ENCODE results near the gene B3GAT2. TPM values are rescaled to one million over a fixed set of nuclear protein-coding genes. Genes with fewer than 3 reads are reported as not detected.

The B3GAT2 gene
- total RNA-seq, 1 experiment from 2014 or later = not detected

- CTCF ChIA-PET = no interaction called here
- BruUV-seq (replicated peaks) = no TSS peak
- POLR2A ChIA-PET = no interaction called here
- TF ChIP-seq EZH2phosphoT487 (IDR thresholded peaks at IDR 0.05; ENCODE audit: borderline replicate concordance) = no peak
- no peak for TF ChIP-seq SP1 (IDR thresholded peaks at IDR 0.05; ENCODE audit: low read depth)
- no peak for TF ChIP-seq CEBPB (IDR thresholded peaks at IDR 0.05; ENCODE audit: low read depth)
- no peak for TF ChIP-seq JUND (IDR thresholded peaks at IDR 0.05)
- TF ChIP-seq ELF1 (IDR thresholded peaks at IDR 0.05; ENCODE audit: borderline replicate concordance, low read depth) = no peak
- TF ChIP-seq RAD21 (IDR thresholded peaks at IDR 0.05; ENCODE audit: low read depth) = no peak
- no peak for TF ChIP-seq EGR1 (IDR thresholded peaks at IDR 0.05; ENCODE audit: low read depth)
- TF ChIP-seq SRF (IDR thresholded peaks at IDR 0.05; ENCODE audit: low read depth) = no peak
- TF ChIP-seq, protein P1, sequence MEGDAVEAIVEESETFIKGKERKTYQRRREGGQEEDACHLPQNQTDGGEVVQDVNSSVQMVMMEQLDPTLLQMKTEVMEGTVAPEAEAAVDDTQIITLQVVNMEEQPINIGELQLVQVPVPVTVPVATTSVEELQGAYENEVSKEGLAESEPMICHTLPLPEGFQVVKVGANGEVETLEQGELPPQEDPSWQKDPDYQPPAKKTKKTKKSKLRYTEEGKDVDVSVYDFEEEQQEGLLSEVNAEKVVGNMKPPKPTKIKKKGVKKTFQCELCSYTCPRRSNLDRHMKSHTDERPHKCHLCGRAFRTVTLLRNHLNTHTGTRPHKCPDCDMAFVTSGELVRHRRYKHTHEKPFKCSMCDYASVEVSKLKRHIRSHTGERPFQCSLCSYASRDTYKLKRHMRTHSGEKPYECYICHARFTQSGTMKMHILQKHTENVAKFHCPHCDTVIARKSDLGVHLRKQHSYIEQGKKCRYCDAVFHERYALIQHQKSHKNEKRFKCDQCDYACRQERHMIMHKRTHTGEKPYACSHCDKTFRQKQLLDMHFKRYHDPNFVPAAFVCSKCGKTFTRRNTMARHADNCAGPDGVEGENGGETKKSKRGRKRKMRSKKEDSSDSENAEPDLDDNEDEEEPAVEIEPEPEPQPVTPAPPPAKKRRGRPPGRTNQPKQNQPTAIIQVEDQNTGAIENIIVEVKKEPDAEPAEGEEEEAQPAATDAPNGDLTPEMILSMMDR (IDR thresholded peaks at IDR 0.05 in 2 of 3, conservative IDR thresholded peaks at IDR 0.05 in 1 of 3; ENCODE audit: borderline replicate concordance in 1 of 3, insufficient read depth in 1 of 3, low read depth in 2 of 3, low read length in 2 of 3) = no peak
- no peak for TF ChIP-seq SIN3A (IDR thresholded peaks at IDR 0.05; ENCODE audit: low read depth)
- TF ChIP-seq ZNF274 (IDR thresholded peaks at IDR 0.05; ENCODE audit: low read depth, low read length) = no peak
- TF ChIP-seq ZFX (IDR thresholded peaks at IDR 0.05) = no peak
- no peak for TF ChIP-seq YY1 (IDR thresholded peaks at IDR 0.05; ENCODE audit: extremely low read depth, insufficient replicate concordance, low read depth, low read length)
- TF ChIP-seq, protein P2, sequence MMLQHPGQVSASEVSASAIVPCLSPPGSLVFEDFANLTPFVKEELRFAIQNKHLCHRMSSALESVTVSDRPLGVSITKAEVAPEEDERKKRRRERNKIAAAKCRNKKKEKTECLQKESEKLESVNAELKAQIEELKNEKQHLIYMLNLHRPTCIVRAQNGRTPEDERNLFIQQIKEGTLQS (IDR thresholded peaks at IDR 0.05) = no peak
- no peak overlapping the region for H3K4me2 ChIP-seq (ENCODE audit: low read length)
- RAD21 ChIA-PET (ENCODE audit: low non-redundant PET in 1 of 2, low total read pairs in 2 of 2, uncharacterized antibody in 2 of 2, unreplicated experiment in 2 of 2) = no interaction called here
- no peaks in the 10 kb centered on the region for H3K27me3 ChIP-seq (ENCODE audit: insufficient read depth, low read length)
- H2AFZ ChIP-seq (ENCODE audit: low read depth, low read length, poor library complexity, severe bottlenecking) = no peak overlapping the region
- no peaks in the 10 kb centered on the region for H4K20me1 ChIP-seq (ENCODE audit: insufficient read depth)
- no peaks in the 10 kb centered on the region for H3K36me3 ChIP-seq (ENCODE audit: control insufficient read depth in 1 of 2, insufficient read depth in 2 of 2, low read length in 2 of 2)
- ATAC-seq = no peak
- no peaks in the 10 kb centered on the region for H3K4me1 ChIP-seq (ENCODE audit: control insufficient read depth in 1 of 2, insufficient read depth in 2 of 2, low read length in 2 of 2)
- no peak overlapping the region for H3K4me3 ChIP-seq (replicated peaks in 1 of 2; ENCODE audit: low read depth in 1 of 2, low read length in 2 of 2)
- DNase-seq (ENCODE audit: low read depth, low spot score) = no peak
- no peak overlapping the region for H3K27ac ChIP-seq (ENCODE audit: low read depth, low read length)
- H3K9me3 ChIP-seq (ENCODE audit: control insufficient read depth in 1 of 2, insufficient read depth in 1 of 2, low read depth in 1 of 2, low read length in 2 of 2) = no peaks in the 10 kb centered on the region
- H3K79me2 ChIP-seq (ENCODE audit: insufficient read depth, low read length) = no peaks in the 10 kb centered on the region
- no peak overlapping the region for H3K9ac ChIP-seq (ENCODE audit: low read length)
- no peaks in the 10 kb centered on the region for H3K9me2 ChIP-seq (ENCODE audit: insufficient read depth)
- intact Hi-C loops (cut with micrococcal nuclease) = no loop called here
These were observed 115.7 kb downstream of the B3GAT2 start for GRCh38 chr6:70841112-70841511.
